Stimulated activated CD4-positive, alpha-beta T cell treated with anti-CD3 and anti-CD28 coated beads, Interleukin-4, amount 100 ng/mL, for 48 hours (primary cell): Measurements from ENCODE around the gene NEK6.
A peak's percentile ranks its signal among the peaks of the same experiment; 100 is the strongest.
"Not testable (repeated sequence)": the region's sequence is repeated elsewhere in the genome, so short reads cannot be mapped to it uniquely, and the experiment has no call there.

Experiments used
- DNase-seq, 2 donors: peaks; one replicate each; pipeline ENCODE4 v3.0.0-alpha.2; 2020; ENCODE audit warnings: low read depth in 2 of 2

NEK6 gene

GRCh38 chr9:124228516-124228915 lies 29.2 kb upstream of the NEK6 start:
- DNase-seq: no peak

DNA sequence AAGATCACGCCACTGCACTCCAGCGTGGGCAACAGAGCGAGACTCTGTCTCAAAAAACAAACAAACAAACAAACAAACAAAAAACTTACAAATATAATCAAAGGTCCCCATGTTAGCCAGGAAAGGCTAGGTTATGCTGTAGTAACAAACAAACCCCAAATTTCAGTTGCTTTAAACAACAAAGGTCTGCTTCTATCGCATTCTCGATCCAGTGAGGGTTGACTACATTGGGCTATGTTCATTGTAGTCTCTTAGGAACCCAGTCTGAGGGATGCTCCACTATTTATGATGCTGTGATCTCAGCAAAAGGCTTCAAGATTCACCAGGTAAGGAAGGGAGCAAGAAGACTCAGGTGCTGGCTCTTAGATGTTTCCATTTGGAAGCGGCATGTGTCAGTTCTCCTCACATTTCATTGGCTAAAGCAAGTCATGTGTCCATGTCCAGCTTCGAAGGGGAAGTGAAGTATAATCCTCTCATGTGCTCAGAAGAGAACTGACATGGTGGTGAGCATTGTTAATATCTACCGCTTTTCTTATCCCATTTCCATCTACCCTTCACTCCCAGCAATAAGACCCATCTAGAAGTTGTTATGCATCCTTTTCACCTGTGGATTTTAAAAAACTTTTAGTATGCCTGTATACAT lies 26.5 kb upstream of the NEK6 start:
- DNase-seq: no peak

- DNase-seq: no peak
These were observed 19.1 kb upstream of the NEK6 start for GRCh38 chr9:124238546-124239140.

DNA sequence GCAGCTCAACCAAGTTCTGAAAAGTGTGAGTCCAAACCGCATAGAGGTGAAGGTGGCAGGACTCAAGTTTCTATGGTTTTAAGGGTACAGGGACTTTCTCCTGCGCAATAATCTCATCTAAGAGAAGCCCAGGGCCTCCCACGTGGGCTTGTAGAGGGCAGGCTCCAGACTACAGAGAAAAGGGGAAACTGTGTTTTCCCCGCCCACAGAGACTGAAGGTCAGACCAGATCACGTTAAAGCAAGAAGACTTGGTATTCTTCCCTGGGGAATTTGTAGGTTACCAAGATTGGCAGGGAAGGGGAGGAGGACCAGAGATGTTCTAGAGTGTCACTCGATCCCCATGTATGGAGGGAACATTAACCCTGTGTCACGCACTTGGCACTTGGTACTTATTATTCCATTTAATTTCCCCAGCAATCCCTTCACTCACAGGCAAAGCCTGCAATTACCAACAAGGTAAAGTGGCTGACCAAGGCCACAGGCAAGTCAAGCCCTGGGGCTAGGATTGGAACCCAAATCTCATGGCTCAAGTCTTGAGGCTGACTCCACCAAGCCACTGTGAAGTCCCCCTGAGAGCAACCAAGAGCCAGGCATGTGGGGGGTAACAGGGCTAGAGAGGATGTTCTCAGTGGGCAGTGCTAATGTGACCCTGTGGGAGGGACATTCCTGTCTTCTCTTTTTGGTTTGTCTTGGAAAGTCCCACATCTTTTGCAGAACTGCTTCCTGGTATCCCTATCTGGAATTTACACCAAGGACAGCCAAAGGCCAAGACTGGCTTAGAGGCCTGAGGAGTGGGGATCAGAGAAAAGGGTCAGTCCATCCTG lies 18.3 kb upstream of the NEK6 start:
- no peak for DNase-seq

GRCh38 chr9:124242331-124243194 lies 15.2 kb upstream of the NEK6 start:
- DNase-seq: no peak

- DNase-seq: not testable (repeated sequence)
These were observed 10.4 kb upstream of the NEK6 start for GRCh38 chr9:124247393-124247792.

DNA sequence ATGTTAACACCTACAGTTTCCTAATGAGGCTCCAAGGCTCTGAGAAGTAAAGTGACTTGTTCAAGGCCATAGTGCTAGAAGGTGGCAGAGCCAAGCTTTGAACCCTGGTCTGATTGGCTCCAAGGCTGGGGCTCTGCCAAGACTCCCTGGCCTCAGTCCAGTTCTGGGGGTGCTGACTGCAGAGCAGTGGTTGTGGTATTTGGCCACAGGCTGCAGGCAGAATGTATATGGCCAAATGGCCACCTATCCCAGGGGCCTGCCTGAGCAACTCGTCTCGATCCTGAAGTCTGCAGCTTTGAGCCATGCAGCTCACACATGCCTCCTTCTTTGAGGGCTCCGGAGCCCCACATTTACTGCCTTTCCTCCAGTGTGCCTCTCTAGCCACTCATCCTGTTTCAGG lies 9.7 kb upstream of the NEK6 start:
- no peak for DNase-seq

DNA sequence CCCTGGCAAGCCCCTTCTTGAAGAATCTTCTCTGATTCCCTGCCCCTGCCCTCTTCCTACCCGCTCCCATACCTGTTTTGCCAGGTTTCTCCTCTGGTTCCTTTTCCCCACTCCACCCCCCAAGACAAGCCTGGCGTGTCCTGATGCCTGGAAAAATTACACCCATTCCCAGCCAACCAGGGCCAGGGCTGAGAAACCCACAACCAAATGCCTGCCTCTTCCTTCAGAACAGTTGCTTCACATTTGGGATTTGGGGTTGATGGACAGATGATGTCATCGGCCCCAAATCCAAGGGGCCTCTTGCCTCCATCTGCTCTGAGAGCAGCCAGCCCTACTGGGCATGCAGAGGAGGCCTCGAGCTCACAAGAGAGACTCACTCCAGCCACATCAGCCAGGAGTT lies 8.8 kb upstream of the NEK6 start:
- DNase-seq: no peak

- DNase-seq: no peak
These were observed 6.5 kb upstream of the NEK6 start for GRCh38 chr9:124251204-124251603.

DNA sequence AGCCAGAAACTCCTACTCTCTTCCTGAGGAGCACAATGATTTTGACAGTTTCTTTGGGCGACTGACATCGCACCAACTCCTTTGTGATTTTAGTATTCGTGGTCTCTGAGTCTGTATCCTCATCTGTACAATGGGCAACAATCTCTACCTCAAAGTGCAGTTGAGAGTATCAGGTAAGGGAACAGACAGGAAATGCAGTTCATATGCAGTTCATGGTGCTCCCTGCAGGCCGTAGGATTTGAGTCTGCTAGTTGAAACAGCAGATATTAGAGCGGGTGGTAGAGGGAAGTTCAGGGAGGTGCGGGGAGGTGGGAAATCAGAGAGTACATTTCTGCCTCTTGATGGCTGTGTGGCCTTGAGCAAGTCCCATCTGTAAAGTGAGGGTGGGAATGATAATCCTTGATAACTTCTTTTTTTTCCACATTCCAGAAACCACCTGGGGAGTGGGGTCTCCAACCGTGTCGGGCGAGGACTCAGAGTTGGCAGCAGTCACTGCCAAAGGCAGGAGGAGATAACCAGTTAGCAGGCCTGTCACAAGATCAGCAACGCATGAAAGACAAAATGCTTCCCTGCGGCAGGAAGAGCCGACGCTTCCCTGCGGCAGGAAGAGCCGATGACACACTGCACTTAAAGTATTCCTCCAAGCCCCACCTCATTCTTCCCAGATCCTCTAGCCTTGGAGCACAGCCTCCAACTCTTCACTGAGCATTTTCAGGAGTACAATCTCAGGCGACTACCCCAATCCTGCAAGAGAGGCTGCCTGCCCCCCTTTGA lies 6.0 kb upstream of the NEK6 start:
- no peak for DNase-seq

DNA sequence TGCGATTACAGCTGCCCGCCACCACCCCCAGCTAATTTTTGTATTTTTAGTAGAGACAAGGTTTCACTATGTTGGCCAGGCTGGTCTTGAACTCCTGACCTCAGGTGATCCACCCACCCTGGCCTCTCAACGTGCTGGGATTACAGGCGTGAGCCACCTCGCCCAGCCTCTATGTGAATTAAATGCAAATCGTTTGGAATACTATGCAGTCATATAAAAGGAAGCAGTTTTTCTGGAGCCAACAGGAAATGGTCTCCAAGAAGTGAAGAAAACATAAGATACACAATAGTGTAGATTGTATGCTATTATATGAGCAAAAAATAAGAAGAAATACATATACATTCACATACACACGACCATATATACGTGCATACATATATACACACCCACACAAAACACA lies 4.9 kb upstream of the NEK6 start:
- not testable (repeated sequence) for DNase-seq

DNA sequence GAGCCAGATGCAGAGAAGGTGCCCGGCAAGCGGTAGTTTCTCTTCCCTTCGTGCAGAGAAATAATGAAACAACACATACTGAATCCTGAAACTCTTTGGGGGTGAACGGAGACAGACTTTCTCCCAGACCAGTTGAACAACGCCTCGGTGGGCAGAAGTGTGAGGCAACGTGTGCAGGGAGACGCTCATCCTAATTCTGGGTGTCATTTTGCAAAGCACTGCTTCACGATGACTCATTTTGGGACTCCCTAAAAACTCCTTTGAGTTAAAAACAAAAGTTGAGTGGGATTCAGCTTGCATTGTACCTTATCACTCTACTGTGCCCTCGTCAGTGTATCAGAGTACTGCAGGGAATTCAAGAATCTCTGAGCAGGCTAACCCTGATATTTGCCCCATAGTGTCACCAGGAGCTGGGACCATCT lies 3.5 kb upstream of the NEK6 start:
- DNase-seq: peak in 1 of 2 donors; percentile 58

DNA sequence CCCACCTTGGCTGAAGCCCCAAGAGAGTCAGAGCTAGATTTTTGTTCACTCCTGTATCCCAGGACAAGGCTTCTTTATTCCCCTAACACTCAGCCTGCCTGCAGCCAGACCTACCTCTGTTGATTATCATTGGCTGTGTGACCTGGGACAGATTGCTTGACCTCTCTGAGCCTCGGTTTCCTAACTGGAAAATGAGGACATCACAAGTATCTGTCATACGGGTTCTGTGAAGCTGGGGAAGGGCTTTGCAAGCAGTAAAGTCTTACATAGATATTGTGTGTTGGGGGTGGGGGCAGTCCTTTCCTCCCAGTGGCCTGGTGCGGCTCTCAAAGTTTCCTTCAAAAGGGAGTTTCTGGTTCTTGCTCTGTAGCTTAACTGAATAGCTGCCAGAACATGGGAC lies 2.5 kb upstream of the NEK6 start:
- DNase-seq: no peak

DNA sequence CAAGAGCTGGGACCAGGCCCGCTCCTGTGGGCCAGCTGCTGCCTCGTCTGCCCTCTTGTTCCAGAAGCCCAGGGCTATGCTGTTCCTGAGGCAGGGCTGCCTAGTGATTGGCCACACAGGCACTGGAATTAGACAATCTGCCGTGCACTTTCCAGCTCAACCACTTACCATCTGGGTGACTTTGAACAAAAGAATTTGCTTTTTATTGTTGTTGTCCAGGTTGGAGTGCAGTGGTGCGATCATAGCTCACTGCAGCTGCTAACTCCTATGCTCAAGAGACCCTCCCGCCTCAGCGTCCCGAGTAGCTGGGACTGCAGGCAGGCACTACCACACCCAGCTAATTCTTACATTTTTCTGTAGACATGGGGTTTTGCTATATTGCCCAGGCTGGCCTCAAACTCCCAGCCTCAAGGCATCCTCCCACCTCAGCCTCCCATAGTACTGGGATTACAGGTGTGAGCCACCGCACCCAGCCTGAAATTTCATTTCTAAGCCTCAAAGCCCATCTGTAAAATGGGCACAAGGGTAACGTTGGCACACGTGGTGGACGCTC lies 1.2 kb upstream of the NEK6 start:
- DNase-seq: no peak

DNA sequence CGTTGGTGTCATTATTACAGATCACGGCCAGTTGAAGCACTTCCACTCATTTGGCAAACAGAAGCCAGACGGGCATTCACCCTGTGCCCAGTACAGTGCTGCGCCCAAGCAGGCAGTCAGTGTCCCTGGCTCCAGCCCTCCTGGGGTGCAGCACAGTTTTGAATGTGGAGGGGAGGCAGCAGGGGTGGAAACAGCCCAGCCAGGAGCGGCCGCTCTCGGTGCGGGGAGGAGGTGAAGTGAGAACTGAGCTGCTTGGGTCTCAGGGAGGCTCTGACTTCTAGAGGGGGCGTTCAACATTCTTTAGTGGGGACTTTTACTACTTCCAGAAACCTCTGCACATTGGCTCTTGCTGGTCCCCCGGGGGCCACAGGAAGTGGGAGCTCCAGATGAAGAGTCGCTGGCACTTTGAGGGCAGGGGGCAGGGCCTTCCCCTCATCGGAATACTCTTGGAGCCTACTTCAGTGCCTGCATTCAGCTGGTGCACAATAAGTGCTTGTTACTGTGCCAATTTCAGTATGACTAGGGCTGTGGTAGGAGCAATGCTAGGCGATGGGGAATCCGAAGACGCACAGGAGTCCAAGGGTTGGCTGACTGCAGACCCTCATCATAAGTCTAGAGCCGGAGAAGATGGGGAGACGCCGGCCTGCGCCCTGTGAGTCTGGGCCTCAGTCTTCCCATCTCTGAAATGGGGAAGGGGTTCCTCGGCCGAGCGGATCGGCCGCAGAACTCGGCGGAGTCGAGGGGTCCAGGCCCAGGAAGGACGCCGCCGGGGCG lies 492 bp upstream of the NEK6 start:
- DNase-seq: no peak

DNA sequence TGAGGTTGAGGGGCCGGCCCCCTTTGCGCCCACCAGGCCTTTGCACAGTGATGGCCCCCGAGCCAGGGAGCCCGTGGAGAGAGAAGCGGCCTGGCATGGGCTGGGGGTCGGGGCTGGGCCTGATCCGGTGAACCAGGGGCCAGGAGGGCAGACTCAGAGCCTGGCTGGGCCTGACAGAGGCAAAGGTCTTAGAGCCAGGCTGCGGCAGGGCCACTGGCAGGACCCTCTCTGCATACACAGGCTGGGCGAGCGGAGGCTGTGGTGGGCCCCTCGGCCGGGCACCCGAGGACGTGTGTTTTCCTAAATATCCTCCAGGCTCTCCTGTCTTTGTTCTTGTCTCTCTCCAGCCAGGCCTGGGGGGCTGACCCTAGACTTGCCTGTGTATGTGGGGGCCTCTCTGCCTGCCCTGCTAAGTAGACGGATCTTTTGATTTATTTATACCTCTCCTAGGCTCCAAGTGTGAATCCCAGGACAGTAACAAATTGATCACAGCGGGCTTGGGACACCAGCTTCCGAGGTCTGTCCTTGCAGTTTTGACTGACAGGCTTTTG lies 933 bp downstream of the NEK6 start:
- DNase-seq: no peak

DNA sequence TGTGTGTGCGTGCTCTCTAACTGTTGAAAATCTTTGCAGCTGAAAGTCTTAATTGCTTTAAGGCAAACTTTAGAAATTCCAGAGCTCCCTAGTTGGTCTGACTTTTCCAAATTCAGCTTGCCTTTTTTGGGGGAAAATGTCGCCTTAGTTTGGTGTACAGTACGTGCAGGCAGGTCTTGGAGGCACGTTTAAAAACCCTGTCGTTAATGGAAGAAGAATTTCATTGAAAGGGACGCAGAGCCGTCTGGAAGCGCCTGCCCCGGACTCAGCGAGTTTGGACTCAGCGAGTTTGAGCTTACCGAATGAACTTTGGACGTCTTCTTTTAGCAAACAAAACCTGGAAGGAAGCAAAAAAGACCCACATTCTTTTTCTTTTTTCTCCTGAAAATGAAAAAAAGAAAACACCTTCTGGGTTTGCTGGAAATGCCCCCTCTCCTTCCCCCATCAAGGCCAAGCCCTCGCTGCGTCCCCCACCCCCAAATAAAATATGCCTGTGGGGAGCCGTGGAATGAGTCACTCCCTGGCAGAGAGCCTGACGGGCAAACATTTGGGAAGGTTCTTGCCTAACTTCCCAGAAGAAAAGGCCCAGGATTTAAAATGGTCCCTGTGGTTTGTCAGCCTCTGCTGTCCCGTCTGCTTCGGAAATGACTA lies 1.5 kb downstream of the NEK6 start:
- DNase-seq: no peak

DNA sequence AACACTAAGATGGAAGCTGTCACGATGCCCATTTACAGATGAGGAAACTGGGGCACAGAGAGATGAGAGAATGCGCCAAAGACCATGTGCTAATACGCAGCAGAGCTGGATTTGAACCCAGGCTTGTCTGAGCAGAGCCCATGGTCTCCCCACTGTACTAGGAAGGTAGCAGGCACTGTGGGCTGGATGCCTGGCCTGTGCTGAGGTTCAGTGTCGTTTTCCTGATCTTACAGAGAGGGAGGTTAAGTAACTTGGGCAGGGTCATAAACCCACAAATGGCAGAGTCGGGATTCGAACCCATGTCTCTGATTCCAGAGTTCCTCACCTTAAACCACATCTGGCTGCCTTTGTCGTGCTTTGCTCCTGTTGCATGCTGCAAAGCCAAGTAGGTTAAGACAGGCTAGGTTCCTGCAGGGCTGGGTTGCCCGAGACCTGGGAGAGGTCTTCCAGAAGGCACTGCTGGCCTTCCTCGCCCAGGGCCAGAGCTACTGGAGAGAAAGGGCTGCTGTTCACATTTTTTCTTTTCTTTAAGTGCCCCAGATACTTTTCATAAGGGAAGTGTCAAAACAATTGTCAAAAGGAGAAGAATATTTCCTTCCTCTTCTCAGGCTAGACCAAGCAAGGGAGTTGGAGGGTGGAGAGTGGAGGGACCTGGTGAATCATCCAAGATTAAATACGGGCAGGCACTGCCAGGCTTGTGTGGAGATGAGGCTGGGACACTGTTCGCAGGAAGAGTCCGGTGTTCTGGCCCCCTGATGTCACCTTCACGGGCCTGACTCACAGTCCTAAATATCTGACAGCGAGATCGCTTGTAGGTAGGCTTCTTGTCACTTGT lies 3.2 kb downstream of the NEK6 start:
- no peak for DNase-seq
